MM.1S (cell line): ENCODE data around the gene CEBPE.

Experiments used
- DNase-seq: peaks from one replicate; pipeline ENCODE4 v3.0.0-alpha.2; 2015
- H2AFZ ChIP-seq: fragments of 300-600 bp; sonication (generic); 2 replicates; pipeline ENCODE4 v1.6.0; 2016; ENCODE audit warnings: antibody characterized with exemption, low read length
- H3F3A ChIP-seq: fragments of 300-600 bp; sonication (generic); 2 replicates; pipeline ENCODE4 v1.6.1; 2016; ENCODE audit warnings: mild to moderate bottlenecking, antibody characterized with exemption, low read length, moderate library complexity, mixed read lengths; ENCODE audit not compliant: insufficient read depth
- H3K27ac ChIP-seq: fragments of 300-600 bp; sonication (generic); 2 replicates; pipeline ENCODE4 v1.5.1; 2016; ENCODE audit warnings: mild to moderate bottlenecking, low read length
- H3K27me3 ChIP-seq: fragments of 300-600 bp; sonication (generic); replicated peaks from 2 replicates; pipeline ENCODE4 v1.6.0; 2016; ENCODE audit warnings: low read length; ENCODE audit not compliant: insufficient read depth
- H3K36me3 ChIP-seq: fragments of 300-600 bp; sonication (generic); replicated peaks from 2 replicates; pipeline ENCODE4 v1.6.1; 2016; ENCODE audit warnings: mild to moderate bottlenecking, low read length, mixed read lengths; ENCODE audit not compliant: insufficient read depth
- H3K4me1 ChIP-seq: fragments of 300-600 bp; sonication (generic); 2 replicates; pipeline ENCODE4 v1.6.1; 2016; ENCODE audit warnings: low read length, mixed read lengths
- H3K4me2 ChIP-seq: fragments of 300-600 bp; sonication (generic); 2 replicates; pipeline ENCODE4 v1.6.0; 2016; ENCODE audit warnings: low read depth, low read length
- H3K4me3 ChIP-seq: fragments of 300-600 bp; sonication (generic); 2 replicates; pipeline ENCODE4 v1.5.1; 2016; ENCODE audit warnings: low read length, mixed read lengths
- H3K79me2 ChIP-seq: fragments of 300-600 bp; sonication (generic); 2 replicates; pipeline ENCODE4 v1.6.1; 2016; ENCODE audit warnings: mixed run types, low read length, mixed read lengths
- H3K9ac ChIP-seq: fragments of 300-600 bp; sonication (generic); 2 replicates; pipeline ENCODE4 v1.6.1; 2016; ENCODE audit warnings: low read length, mixed read lengths
- H3K9me2 ChIP-seq: fragments of 300-600 bp; sonication (generic); replicated peaks from 2 replicates; pipeline ENCODE4 v1.6.1; 2016; ENCODE audit warnings: mild to moderate bottlenecking, low read length, mixed read lengths; ENCODE audit not compliant: insufficient read depth
- H3K9me3 ChIP-seq: fragments of 300-600 bp; sonication (generic); replicated peaks from 2 replicates; pipeline ENCODE4 v1.6.1; 2016; ENCODE audit warnings: mild to moderate bottlenecking, low read length, mixed read lengths; ENCODE audit not compliant: insufficient read depth
- H4K20me1 ChIP-seq: fragments of 300-600 bp; sonication (generic); 2 replicates; pipeline ENCODE4 v1.6.1; 2016; ENCODE audit warnings: mild to moderate bottlenecking, low read length, moderate library complexity, mixed read lengths; ENCODE audit not compliant: insufficient read depth
- CTCF ChIP-seq: fragments of 300-600 bp; sonication (generic); IDR thresholded peaks from 2 replicates; pipeline ENCODE4 v1.5.1; 2016; ENCODE audit warnings: antibody characterized with exemption, low read length, mixed read lengths
- EZH2 ChIP-seq: fragments of 300-600 bp; sonication (generic); optimal IDR thresholded peaks from 2 replicates; pipeline ENCODE3; 2017; ENCODE audit warnings: low read depth, mild to moderate bottlenecking, antibody characterized with exemption, low read length, mixed read lengths
- EZH2phosphoT487 ChIP-seq: fragments of 300-600 bp; sonication (generic); IDR thresholded peaks from 2 replicates; pipeline ENCODE4 v1.6.1; 2018; ENCODE audit warnings: antibody characterized with exemption, low read length

Gene CEBPE

GRCh38 chr14:23077962-23078361 lies 41.1 kb downstream of the CEBPE start:
- TF ChIP-seq CTCF (no peak), EZH2 (no peak), EZH2phosphoT487 (no peak)
- Histone ChIP-seq H3K79me2 (no peaks in the 10 kb centered on the region), H2AFZ (no peak overlapping the region), H3K4me3 (no peak overlapping the region), H3F3A (no peaks in the 10 kb centered on the region), H3K4me1 (no peaks in the 10 kb centered on the region), H3K36me3 (no peaks in the 10 kb centered on the region; the same call in 1 of the 2 replicates), H4K20me1 (no peaks in the 10 kb centered on the region), H3K27me3 (no peaks in the 10 kb centered on the region), H3K9me2 (no peaks in the 10 kb centered on the region), H3K9ac (no peak overlapping the region), H3K27ac (no peak overlapping the region), H3K9me3 (no peaks in the 10 kb centered on the region), H3K4me2 (no peak overlapping the region)
- DNase-seq = no peak

GRCh38 chr14:23076785-23077408 lies 42.2 kb downstream of the CEBPE start:
- no peaks in the 10 kb centered on the region; the same call in 1 of the 2 replicates for H3K36me3 ChIP-seq
- H3F3A ChIP-seq = no peaks in the 10 kb centered on the region
- H2AFZ ChIP-seq = no peak overlapping the region
- peaks cover 3% of the 10 kb centered on the region; the same call in 1 of the 2 replicates for H3K4me1 ChIP-seq
- no peaks in the 10 kb centered on the region for H3K9me2 ChIP-seq
- no peaks in the 10 kb centered on the region for H4K20me1 ChIP-seq
- H3K79me2 ChIP-seq = no peaks in the 10 kb centered on the region
- H3K9ac ChIP-seq = no peak overlapping the region
- no peak overlapping the region for H3K4me2 ChIP-seq
- no peak overlapping the region for H3K27ac ChIP-seq
- no peaks in the 10 kb centered on the region for H3K9me3 ChIP-seq
- no peaks in the 10 kb centered on the region for H3K27me3 ChIP-seq
- no peak for DNase-seq
- TF ChIP-seq CTCF (peak; percentile 42), EZH2phosphoT487 (no peak)
- H3K4me3 ChIP-seq = no peak overlapping the region

- no peaks in the 10 kb centered on the region for H3K9me3 ChIP-seq
- H3K36me3 ChIP-seq = no peaks in the 10 kb centered on the region; the same call in 1 of the 2 replicates
- no peak overlapping the region for H2AFZ ChIP-seq
- H3K27me3 ChIP-seq = no peaks in the 10 kb centered on the region
- H3K9me2 ChIP-seq = no peaks in the 10 kb centered on the region
- H4K20me1 ChIP-seq = no peaks in the 10 kb centered on the region
- DNase-seq = no peak
- no peak overlapping the region for H3K27ac ChIP-seq
- no peak overlapping the region for H3K9ac ChIP-seq
- H3K4me2 ChIP-seq = no peak overlapping the region
- no peak overlapping the region for H3K4me3 ChIP-seq
- H3F3A ChIP-seq = no peaks in the 10 kb centered on the region
- H3K4me1 ChIP-seq = peaks cover 7% of the 10 kb centered on the region; the same call in 1 of the 2 replicates
- TF ChIP-seq EZH2phosphoT487 = no peak
- TF ChIP-seq EZH2 = no peak
- no peak for TF ChIP-seq CTCF
- H3K79me2 ChIP-seq = peaks cover 12% of the 10 kb centered on the region
These were observed 44.1 kb downstream of the CEBPE start for GRCh38 chr14:23074906-23075305.
